ENCODE data around the gene LYPLAL1. TPM values are rescaled to one million over a fixed set of nuclear protein-coding genes. Genes with fewer than 3 reads are reported as not detected.

Gene LYPLAL1
- total and polyA plus RNA-seq, 2 of the 13 experiments (the other 11 are each of a cell fraction or from before 2014, with no cell fraction given), result 17.0 to 31.6 TPM

GRCh38 chr1:219220945-219221344 lies 47.3 kb downstream of the LYPLAL1 start:
- Histone ChIP-seq H3K9me3 (ENCODE audit: low read length) (no peaks in the 10 kb centered on the region), H3K27me3 (ENCODE audit: control insufficient read depth in 1 of 2, insufficient read depth in 2 of 2, low read length in 2 of 2) (no peaks in the 10 kb centered on the region; a peak in 1 of 5 replicates), H3K9ac (ENCODE audit: insufficient read depth, low read depth, low read length) (no peak overlapping the region), H3K4me3 (replicated peaks in 1 of 3; ENCODE audit: insufficient read depth in 1 of 3, low read depth in 2 of 3, low read length in 3 of 3) (no peak overlapping the region), H2AFZ (ENCODE audit: low read length) (no peak overlapping the region), H3K79me2 (ENCODE audit: insufficient read depth, low read length) (no peaks in the 10 kb centered on the region), H3K36me3 (replicated peaks in 1 of 2; ENCODE audit: control insufficient read depth in 1 of 2, insufficient read depth in 2 of 2, low read length in 2 of 2) (peaks cover 3 to 8% of the 10 kb centered on the region in 2 experiments; a peak in 2 of 5 replicates), H3K4me1 (ENCODE audit: insufficient read depth, low read length) (0 out of 2 replicates have a peak, but pooled peaks cover 5% of the 10 kb centered on the region), H3K4me2 (ENCODE audit: low read depth, low read length) (no peak overlapping the region), H4K20me1 (ENCODE audit: insufficient read depth, low read length) (no peaks in the 10 kb centered on the region), H3K27ac (ENCODE audit: extremely low read length, insufficient read depth, low read length) (no peak overlapping the region)
- CTCF ChIA-PET (ENCODE audit: low intra/inter-chr PET ratio, low total read pairs), result no interaction called here
- WGBS (ENCODE audit: low lambda C conversion rate), result 95% methylated on average over 2 of the region's 3 CpGs
- TF ChIP-seq EED (CRISPR knock-in tag; IDR thresholded peaks at IDR 0.05) (no peak), DPF2 (CRISPR knock-in tag; IDR thresholded peaks at IDR 0.05; ENCODE audit: borderline replicate concordance, low read depth) (no peak), ATAD3A (CRISPR knock-in tag; IDR thresholded peaks at IDR 0.05) (no peak), ZFP62 (CRISPR knock-in tag; IDR thresholded peaks at IDR 0.05) (no peak), ZNF678 (CRISPR knock-in tag; IDR thresholded peaks at IDR 0.05) (no peak), ZKSCAN5 (CRISPR knock-in tag; IDR thresholded peaks at IDR 0.05) (no peak), STAT5B (CRISPR knock-in tag; IDR thresholded peaks at IDR 0.05) (no peak), FUBP1 (CRISPR knock-in tag; IDR thresholded peaks at IDR 0.05; ENCODE audit: borderline replicate concordance) (no peak)
- DNase-seq (ENCODE audit: low spot score), result no peak
- POLR2A ChIA-PET, result no interaction called here
- no peak for FAIRE-seq
- peak; percentile 71 for ATAC-seq
- intact Hi-C loops (cut with micrococcal nuclease; ENCODE audit: unreplicated experiment), result no loop called here
- no TSS peak for BruUV-seq (replicated peaks)
- in situ Hi-C loops (cut with HindIII; ENCODE audit: extremely low pct_ligation_motif_present, low pct_unique_long_range_greater_than_20kb), result no loop called here

- FAIRE-seq (no peak), DNase-seq (ENCODE audit: low spot score) (no peak), ATAC-seq (no peak)
- Histone ChIP-seq H2AFZ (ENCODE audit: low read length) (no peak overlapping the region), H3K9ac (ENCODE audit: insufficient read depth, low read depth, low read length) (no peak overlapping the region), H3K4me3 (replicated peaks in 1 of 3; ENCODE audit: insufficient read depth in 1 of 3, low read depth in 2 of 3, low read length in 3 of 3) (no peak overlapping the region), H3K4me2 (ENCODE audit: low read depth, low read length) (no peak overlapping the region), H3K36me3 (replicated peaks in 1 of 2; ENCODE audit: control insufficient read depth in 1 of 2, insufficient read depth in 2 of 2, low read length in 2 of 2) (peaks cover 2 to 4% of the 10 kb centered on the region in 2 experiments; a peak in 2 of 5 replicates), H3K27me3 (ENCODE audit: control insufficient read depth in 1 of 2, insufficient read depth in 2 of 2, low read length in 2 of 2) (no peaks in the 10 kb centered on the region; a peak in 1 of 5 replicates), H3K4me1 (ENCODE audit: insufficient read depth, low read length) (0 out of 2 replicates have a peak, but pooled peaks cover 5% of the 10 kb centered on the region), H4K20me1 (ENCODE audit: insufficient read depth, low read length) (no peaks in the 10 kb centered on the region), H3K9me3 (ENCODE audit: low read length) (no peaks in the 10 kb centered on the region), H3K79me2 (ENCODE audit: insufficient read depth, low read length) (no peaks in the 10 kb centered on the region), H3K27ac (ENCODE audit: extremely low read length, insufficient read depth, low read length) (no peak overlapping the region)
- intact Hi-C loops (cut with micrococcal nuclease; ENCODE audit: unreplicated experiment) (no loop called here), in situ Hi-C loops (cut with HindIII; ENCODE audit: extremely low pct_ligation_motif_present, low pct_unique_long_range_greater_than_20kb) (no loop called here)
- POLR2A ChIA-PET, result no interaction called here
- BruUV-seq (replicated peaks), result no TSS peak
- CTCF ChIA-PET (ENCODE audit: low intra/inter-chr PET ratio, low total read pairs), result no interaction called here
- TF ChIP-seq TBX3 (IDR thresholded peaks at IDR 0.05; ENCODE audit: borderline replicate concordance) (no peak), IKZF4 (CRISPR knock-in tag; IDR thresholded peaks at IDR 0.05; ENCODE audit: borderline replicate concordance, low read depth, not compliant biosample characterization) (no peak), NRL (CRISPR knock-in tag; IDR thresholded peaks at IDR 0.05; ENCODE audit: borderline replicate concordance) (no peak), KDM5B (CRISPR knock-in tag; IDR thresholded peaks at IDR 0.05; ENCODE audit: borderline replicate concordance) (no peak), HOXA7 (CRISPR knock-in tag; IDR thresholded peaks at IDR 0.05) (no peak), AFF4 (CRISPR knock-in tag; IDR thresholded peaks at IDR 0.05) (no peak), ETV5 (CRISPR knock-in tag; IDR thresholded peaks at IDR 0.05; ENCODE audit: borderline replicate concordance) (no peak)
Measured at GRCh38 chr1:219223496-219223895, 49.8 kb downstream of the LYPLAL1 start.
